ENCODE measurements around the gene SNCB. TPM values are rescaled to one million over a fixed set of nuclear protein-coding genes. Genes with fewer than 3 reads are reported as not detected.

SNCB gene
- total RNA-seq, 1 donor from 2014 or later = not detected

DNA sequence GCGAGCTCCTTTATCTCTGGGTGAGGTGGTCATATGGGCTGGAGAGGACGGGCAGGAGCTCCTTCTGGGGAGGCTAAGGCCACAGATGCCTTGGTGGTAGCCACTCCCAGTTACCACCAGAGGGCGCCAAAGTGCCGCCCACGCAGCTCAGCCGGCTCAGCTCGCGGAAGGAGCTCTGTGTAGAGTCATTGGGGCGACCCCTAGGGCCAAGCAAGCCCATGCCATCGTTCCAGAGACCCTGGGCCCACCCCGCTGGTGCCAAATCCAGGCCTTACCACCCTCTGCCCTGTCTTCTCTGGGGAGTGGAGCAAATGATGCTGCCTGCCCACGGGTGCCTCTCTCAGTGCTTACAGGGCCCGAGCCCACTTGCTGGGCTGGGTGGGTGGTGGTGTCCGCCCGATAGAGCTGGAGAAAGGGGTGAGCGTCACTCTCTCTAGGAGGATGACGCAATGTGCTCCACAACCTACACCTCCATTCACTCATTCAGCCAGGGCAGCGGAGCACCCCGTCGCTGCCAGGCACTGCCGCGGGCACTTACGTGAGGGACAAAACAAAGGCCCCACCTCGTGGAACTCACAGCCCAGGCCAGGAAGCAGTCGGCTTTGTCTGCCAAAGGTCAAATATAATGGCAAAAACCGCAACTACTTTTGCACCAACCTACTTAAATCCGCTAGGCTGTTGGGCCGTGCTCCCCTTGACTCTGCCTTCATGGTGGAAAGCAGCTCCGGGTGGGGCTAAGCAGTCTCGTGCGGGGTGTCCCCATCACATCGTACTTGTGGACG lies 30.7 kb upstream of the SNCB start:
- peak; percentile 93 for DNase-seq (ENCODE audit: low spot score)

DNA sequence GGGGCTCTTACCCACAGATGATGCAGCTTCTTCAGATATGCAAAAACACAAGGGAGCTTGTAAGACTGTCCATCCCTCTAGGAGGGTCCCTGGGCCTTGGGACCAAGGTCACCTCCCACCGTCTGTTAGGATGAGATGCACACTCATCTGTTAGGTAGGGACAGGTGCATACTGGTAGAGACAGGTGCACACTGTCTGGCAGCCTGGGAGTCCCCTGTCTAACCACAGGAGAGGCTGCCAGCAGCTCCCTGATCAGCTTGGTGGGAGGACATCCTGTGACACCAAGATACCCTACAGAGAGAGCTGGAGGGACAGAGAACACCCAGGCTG lies 30.2 kb upstream of the SNCB start:
- no peak for DNase-seq (ENCODE audit: low spot score)

- no peak for DNase-seq (ENCODE audit: low spot score)
Measured at GRCh38 chr5:176659860-176660461, 29.6 kb upstream of the SNCB start.

GRCh38 chr5:176659512-176659839 lies 29.1 kb upstream of the SNCB start:
- no peak for DNase-seq (ENCODE audit: low spot score)

DNA sequence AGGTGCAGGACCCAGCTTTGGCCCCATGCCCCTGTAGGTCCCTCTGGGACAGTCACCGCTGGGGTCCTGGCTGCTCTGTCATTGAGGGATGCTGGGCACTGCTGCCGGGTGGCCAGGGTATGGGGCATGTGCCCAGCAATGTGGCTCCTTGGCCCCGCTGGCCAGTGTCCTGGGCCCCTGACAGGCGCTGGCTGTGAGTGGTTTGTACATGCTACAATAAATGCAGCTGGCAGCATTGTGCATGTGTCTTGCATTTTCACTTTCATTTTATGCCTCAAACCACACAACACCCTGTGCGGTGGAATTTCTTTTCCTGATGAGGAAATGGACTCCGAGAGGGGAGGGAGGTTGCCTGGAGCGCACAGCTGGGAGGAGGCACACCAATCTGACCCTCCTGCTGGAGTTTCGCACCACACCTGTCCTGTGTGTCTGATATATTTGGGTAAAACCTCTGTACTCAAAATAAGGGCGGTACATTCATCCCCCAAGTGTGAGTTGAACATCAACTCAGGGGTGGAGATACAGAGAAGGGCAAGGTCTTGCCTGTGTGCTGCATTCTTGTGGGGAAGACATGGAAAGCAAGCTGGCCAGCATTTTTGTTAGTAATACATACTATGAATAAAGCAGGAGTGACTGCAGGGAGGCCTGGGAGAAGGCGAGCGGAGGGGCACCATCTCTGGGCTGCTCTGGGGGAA lies 28.6 kb upstream of the SNCB start:
- DNase-seq (ENCODE audit: low spot score) = no peak

DNA sequence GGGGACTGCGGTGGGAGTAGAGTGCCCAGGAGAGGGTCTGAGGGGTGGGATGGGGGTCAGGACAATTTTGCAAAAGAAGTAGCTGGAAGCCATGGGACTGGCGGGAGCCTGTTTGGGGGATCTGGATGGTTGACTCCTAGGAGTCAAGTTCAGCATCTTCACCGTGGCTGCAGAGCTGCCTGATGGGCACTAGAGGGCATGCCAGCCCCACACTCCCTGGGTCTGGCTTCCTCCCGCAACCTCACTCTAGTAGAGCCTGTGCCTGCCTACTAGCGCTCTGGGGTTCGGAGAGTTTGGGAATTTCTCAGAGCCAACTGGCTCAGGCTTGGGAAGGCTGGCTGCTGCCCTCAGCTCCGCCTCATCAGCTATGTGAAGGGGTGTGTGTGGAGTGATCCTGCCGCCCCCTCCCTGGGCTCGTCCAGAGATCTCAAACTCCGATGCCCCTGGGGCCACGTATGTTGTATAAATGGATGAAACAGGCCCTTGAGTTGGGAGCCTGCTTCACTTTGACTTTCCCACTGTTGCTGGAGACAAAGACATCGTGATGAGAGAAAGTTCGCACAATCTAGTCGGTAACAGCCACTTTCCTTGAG lies 27.8 kb upstream of the SNCB start:
- no peak for DNase-seq (ENCODE audit: low spot score)

DNA sequence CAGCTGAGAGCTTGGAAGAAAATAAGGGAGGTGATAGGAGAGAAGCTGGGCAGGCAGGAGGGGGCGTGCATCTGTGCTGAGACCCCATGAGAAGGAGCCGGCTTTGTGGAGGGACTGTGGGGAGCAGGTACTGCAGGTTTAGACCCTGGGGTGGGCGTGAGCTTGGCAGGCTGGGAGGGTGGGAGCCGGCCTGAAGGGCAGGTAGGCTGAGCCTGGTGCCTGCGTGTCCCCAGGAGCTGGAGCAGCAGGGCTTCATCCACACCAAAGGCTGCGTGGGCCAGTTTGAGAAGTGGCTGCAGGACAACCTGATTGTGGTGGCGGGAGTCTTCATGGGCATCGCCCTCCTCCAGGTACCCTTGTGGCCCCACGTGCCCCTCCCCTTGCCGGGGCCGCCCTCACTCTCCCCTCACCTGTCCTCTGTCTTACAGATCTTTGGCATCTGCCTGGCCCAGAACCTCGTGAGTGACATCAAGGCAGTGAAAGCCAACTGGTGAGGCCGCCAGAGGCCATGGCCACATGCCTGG lies 26.2 kb upstream of the SNCB start:
- DNase-seq (ENCODE audit: low spot score) = no peak

DNA sequence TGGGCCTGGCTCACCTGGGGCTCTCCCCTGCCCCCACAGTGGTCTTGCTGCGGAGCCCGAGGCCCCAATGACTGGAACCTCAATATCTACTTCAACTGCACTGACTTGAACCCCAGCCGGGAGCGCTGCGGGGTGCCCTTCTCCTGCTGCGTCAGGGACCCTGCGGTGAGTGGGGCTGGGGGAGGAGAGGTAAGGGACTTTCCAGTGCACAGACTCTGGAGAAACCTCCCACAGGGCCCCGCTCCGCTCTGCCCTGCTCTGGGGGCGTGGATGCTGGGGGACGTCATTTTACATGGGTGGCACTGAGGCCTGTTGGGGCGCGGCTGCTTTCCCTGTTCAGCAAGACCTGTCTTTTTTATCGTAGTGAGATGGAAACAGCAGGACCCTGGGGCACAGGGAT lies 24.5 kb upstream of the SNCB start:
- no peak for DNase-seq (ENCODE audit: low spot score)

DNA sequence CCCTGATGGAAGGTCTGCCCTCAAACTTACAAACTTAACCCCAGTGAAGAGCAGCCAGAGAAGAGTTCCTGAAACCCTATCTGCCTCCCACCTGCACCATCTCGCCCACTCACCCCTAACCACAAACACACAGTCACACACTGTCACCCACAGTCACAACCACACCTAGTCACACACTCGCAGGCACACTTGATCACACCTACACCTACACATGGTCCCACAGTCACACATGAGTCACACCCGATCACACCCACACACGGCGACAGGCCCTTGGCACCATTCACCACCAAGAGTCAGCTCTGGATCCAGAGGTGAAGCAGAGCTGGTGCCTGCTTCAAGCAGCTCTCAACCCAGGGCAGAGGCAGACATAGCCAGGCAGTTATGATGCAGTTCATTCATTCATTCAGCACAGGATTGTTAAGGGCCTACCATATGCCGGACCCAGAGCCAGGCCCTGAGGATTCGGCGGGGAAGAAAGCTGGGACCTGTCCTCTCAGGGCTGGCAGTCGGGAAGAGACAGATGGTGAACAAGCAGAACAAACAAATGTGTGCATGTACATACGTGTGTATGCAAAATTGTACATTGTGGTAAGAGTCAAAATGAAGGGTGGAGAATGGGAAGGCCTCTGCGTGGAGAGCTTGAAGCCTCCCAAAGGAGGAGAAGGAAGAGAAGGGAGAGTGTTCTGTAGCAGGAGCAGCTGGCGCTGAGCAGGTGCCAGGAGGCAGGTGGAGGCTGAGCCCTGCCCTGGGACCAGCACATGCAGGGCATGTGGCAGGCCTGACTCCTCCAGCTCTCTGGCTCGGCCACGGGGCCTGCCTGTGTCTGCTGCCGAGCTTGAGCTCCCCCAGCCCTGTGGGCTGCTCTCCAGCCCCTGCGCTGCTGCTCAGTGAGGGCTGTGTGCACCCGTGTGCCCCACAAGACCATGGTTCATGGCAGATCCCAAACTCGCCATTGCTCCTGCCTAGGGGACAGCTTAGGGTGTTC lies 23.4 kb upstream of the SNCB start:
- no peak for DNase-seq (ENCODE audit: low spot score)

- no peak for DNase-seq (ENCODE audit: low spot score)
Measured at GRCh38 chr5:176652136-176652535, 21.8 kb upstream of the SNCB start.

DNA sequence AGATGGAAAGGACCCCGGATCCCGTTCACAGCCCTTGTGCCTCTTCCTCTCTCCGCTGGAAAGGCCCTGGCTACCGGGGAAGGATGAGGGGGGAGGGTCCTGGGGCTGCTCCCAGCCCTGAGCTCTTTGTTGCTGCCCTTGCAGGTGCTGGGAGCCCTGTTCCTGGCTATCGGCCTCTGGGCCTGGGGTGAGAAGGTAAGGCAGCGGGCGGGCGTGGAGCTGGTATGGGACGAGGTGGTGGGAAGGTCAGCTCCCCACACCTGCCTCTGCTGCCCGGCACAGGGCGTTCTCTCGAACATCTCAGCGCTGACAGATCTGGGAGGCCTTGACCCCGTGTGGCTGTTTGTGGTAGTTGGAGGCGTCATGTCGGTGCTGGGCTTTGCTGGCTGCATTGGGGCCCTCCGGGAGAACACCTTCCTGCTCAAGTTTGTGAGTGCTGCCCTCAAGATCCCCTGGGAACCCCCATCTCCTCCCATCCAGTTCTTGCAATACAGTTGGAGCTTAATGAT lies 21.2 kb upstream of the SNCB start:
- no peak for DNase-seq (ENCODE audit: low spot score)

DNA sequence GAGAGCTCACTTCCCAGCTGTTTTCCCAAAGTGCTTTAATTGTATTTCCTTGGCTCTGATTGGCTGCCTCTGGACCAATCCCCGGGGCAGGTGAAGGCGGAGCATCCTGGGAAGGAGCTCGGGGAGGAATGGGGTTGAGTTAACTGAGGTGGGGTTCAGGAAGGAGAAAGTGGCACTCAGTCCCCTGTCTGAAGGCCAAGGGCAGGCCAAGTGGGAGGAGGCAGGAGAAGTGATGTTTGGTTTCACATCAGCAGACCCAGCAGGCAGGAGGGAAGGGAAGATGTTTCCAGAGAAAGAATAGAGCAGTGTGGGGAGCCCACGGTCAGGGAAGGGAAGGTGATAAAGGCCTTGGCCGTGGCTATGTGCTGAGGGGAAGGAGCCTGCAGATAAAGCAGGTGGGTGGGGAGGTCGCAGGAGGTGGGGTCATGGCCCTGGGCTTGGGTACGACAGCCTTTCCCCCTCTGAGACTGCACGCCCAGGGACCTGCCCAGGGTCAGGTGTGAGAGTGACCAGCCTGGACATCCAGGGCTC lies 20.1 kb upstream of the SNCB start:
- DNase-seq (ENCODE audit: low spot score) = no peak

- DNase-seq (ENCODE audit: low spot score) = no peak
Measured at GRCh38 chr5:176648474-176649194, 18.3 kb upstream of the SNCB start.

DNA sequence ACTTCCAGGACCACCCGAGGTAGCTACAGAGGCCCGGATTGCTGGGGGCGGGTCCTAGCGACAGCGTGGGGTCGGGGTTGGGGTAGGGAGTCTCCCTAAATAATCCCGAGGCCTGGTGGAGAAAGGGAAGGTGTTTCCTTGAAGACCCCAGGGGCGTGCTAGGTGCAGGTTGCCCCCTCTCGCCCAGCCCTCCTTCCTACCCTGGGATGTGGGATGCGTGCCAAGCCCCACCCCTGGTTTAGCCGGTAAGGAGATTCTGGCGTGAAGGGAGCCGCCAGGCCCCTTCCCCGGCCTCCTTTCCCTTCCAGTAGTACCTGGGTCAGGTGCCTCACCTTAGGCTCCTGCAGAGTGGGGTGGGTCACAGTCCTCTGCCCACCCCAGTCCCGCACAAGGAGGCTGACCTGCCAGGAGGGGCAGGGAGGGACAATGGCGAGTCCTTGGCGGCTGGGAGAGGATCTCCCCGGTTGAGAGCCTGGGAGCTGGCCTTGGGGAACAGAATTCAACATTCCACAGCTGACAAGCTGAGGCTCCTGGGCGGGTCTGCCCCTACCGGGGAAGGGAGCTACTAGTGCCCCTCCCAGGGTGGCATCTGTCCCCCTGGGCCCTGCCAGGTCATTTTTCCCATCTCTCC lies 17.6 kb upstream of the SNCB start:
- DNase-seq (ENCODE audit: low spot score) = no peak

DNA sequence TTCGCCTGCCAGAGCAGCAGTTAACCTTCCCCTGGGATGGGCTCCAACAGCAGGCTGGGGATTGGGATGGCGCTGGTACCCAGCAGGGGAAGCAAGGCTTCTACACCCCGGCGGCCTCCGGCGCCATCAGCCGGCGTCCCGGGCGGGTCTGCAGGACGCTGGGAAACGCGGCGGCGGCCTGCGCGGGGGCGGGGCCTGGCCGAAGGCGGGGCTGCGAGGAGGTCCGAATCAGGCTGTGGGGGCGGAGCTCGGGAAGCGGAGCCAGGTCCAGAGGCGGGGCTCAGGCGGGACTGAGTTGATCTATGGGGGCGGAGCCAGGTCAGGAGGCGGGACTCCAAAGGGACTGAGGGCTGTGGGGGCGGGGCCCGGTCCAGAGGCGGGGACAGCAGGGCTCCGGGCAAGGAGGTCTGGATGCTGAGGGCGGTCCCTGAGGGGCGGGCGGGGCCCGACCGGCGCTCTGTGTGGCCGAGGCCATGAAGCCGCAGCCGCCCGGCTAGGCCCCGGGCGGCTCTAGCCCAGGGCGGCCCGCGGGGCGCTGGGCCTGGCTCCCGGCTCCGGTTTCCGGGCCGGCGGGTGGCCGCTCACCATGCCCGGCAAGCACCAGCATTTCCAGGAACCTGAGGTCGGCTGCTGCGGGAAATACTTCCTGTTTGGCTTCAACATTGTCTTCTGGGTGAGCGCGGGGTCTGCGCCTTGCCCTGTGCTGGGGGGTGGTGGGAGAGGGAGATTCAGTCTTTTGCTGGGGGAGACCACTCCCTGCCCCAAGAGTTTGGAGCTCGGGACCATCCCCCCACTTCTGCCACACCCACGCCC lies 16.9 kb upstream of the SNCB start, which contains the start of gene TSPAN17:
TSPAN17 (plus strand) TSS at position 455 of the 813 bp plus-strand sequence; CDS start at position 587, 132 bp downstream.
- DNase-seq (ENCODE audit: low spot score) = peak; percentile 100

DNA sequence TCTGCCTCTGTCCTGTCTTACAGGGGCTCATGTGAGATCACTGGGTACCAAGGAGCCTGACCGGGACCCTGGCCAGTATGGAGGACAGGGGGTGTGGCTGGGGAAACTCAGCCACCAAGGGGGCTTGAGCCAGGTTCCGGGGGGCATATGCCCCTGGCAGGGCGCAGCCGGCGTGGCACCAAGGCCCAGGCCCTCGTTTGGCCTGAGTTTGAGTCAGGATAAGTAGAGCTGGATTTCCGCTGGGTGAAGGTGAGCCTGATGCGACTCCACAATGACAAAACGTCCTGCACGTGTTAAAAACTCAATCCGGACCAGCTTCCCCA lies 16.3 kb upstream of the SNCB start:
- no peak for DNase-seq (ENCODE audit: low spot score)

DNA sequence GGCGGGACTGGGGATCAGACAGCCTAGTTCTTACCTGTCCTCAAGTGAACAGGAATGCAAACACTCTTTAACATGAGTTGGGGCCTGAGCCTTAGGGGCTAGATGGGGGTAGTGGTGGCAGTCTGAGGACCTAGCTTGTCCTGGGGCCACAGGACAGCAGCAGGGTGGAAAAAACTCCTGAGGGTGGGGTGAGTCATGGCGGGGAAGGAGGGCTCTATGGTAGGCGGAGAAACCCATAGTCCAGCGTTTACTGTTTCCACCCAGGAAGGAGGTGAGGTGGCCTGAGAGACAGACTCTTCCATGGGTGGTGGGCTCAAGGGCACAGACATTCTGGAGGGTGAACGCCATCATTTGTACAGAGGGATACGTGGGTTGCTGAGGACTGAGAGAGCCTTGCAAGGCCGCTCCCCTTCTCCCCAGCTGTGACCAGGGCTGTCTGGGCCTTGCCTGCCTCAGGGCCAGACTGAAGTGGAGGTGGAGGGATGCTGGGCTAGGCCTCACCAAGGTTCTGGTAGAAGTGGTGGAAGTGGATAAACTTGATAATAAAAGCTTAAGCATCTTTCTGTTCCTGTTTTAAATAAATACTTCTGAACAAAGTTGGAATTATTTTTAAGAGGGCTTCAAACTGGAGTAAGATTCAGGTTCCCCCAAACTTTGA lies 15.8 kb upstream of the SNCB start:
- DNase-seq (ENCODE audit: low spot score) = no peak
